Nephron progenitor cell (in vitro differentiated cells): ENCODE measurements around the gene UBXN10.
A peak's percentile ranks its signal among the peaks of the same experiment; 100 is the strongest.
"Not testable (repeated sequence)": the region's sequence is repeated elsewhere in the genome, so short reads cannot be mapped to it uniquely, and the experiment has no call there.

ENCODE experiments used
- DNase-seq: peaks from one replicate; pipeline ENCODE4 v3.0.0; 2021
- H3K27ac Mint-ChIP-seq: 2 replicates; pipeline ENCODE4 v1.8.0; 2021; ENCODE audit warnings: mild to moderate bottlenecking, moderate library complexity, mixed read lengths
- H3K27me3 Mint-ChIP-seq: 2 replicates; pipeline ENCODE4 v1.8.0; 2021; ENCODE audit warnings: mild to moderate bottlenecking, low read depth, mixed read lengths; ENCODE audit not compliant: poor library complexity
- H3K36me3 Mint-ChIP-seq: 2 replicates; pipeline ENCODE4 v1.8.0; 2021; ENCODE audit warnings: low read depth, mixed read lengths
- H3K4me1 Mint-ChIP-seq: 2 replicates; pipeline ENCODE4 v1.8.0; 2021; ENCODE audit warnings: mixed read lengths
- H3K4me3 Mint-ChIP-seq: 2 replicates; pipeline ENCODE4 v1.8.0; 2021; ENCODE audit warnings: mild to moderate bottlenecking, moderate library complexity, mixed read lengths
- H3K9me3 Mint-ChIP-seq: 2 replicates; pipeline ENCODE4 v1.8.0; 2021; ENCODE audit warnings: mild to moderate bottlenecking, moderate library complexity, mixed read lengths
- CTCF ChIP-seq: fragments of 200-600 bp; sonication (generic); IDR thresholded peaks from 2 replicates; pipeline ENCODE4 v1.5.0; 2021; ENCODE audit warnings: antibody characterized with exemption

Gene UBXN10

GRCh38 chr1:20224546-20224945 lies 38.6 kb downstream of the UBXN10 start:
- Mint-ChIP-seq H3K27me3 (peaks cover 63% of the 10 kb centered on the region), H3K27ac (no peak overlapping the region), H3K4me3 (no peak overlapping the region), H3K4me1 (peaks cover 16% of the 10 kb centered on the region), H3K36me3 (no peaks in the 10 kb centered on the region), H3K9me3 (no peaks in the 10 kb centered on the region)
- DNase-seq, result no peak
- no peak for TF ChIP-seq CTCF

- no peak for TF ChIP-seq CTCF
- Mint-ChIP-seq H3K27me3 (peaks cover 50% of the 10 kb centered on the region), H3K9me3 (peaks cover 3% of the 10 kb centered on the region), H3K4me3 (no peak overlapping the region), H3K27ac (no peak overlapping the region), H3K4me1 (peaks cover 29% of the 10 kb centered on the region), H3K36me3 (no peaks in the 10 kb centered on the region)
- DNase-seq, result no peak
Observed at GRCh38 chr1:20227704-20228103, 41.8 kb downstream of the UBXN10 start.

- H3K27me3 Mint-ChIP-seq, result peaks cover 43% of the 10 kb centered on the region
- no peak overlapping the region for H3K27ac Mint-ChIP-seq
- H3K9me3 Mint-ChIP-seq, result peaks cover 3% of the 10 kb centered on the region
Observed at GRCh38 chr1:20228314-20228825, 42.5 kb downstream of the UBXN10 start.

GRCh38 chr1:20229171-20229570 lies 43.3 kb downstream of the UBXN10 start:
- TF ChIP-seq CTCF, result no peak
- no peak overlapping the region for H3K27ac Mint-ChIP-seq
- no peaks in the 10 kb centered on the region for H3K36me3 Mint-ChIP-seq
- peaks cover 37% of the 10 kb centered on the region for H3K27me3 Mint-ChIP-seq
- H3K9me3 Mint-ChIP-seq, result peaks cover 3% of the 10 kb centered on the region
- H3K4me1 Mint-ChIP-seq, result peaks cover 33% of the 10 kb centered on the region
- no peak overlapping the region for H3K4me3 Mint-ChIP-seq
- DNase-seq, result no peak

More at GRCh38 chr1:20228314-20228825, 42.5 kb downstream of the UBXN10 start:
- Mint-ChIP-seq H3K36me3 (no peaks in the 10 kb centered on the region), H3K4me3 (no peak overlapping the region), H3K4me1 (peaks cover 32% of the 10 kb centered on the region)
- DNase-seq, result no peak
- TF ChIP-seq CTCF, result no peak

GRCh38 chr1:20232564-20232963 lies 46.7 kb downstream of the UBXN10 start:
- H3K36me3 Mint-ChIP-seq, H3K4me3 Mint-ChIP-seq, H3K9me3 Mint-ChIP-seq, DNase-seq: not testable (repeated sequence)
- Mint-ChIP-seq H3K27ac (peak overlapping the region; percentile 45), H3K4me1 (peaks cover 62% of the 10 kb centered on the region), H3K27me3 (peaks cover 19% of the 10 kb centered on the region)

- Mint-ChIP-seq H3K27me3 (peaks cover 13% of the 10 kb centered on the region), H3K36me3 (no peaks in the 10 kb centered on the region), H3K4me1 (peaks cover 66% of the 10 kb centered on the region), H3K9me3 (peaks cover 3% of the 10 kb centered on the region), H3K27ac (no peak overlapping the region), H3K4me3 (no peak overlapping the region)
- TF ChIP-seq CTCF, result peak; percentile 21
- no peak for DNase-seq
Observed at GRCh38 chr1:20233394-20233793, 47.5 kb downstream of the UBXN10 start.
